GM23248 (cell line): ENCODE data around the gene HM13.

Experiments
- EZH2 ChIP-seq: fragments of 200-600 bp; sonication (generic); IDR thresholded peaks from 2 replicates; pipeline ENCODE4 v1.6.1; 2018; ENCODE audit warnings: antibody characterized with exemption, mild to moderate bottlenecking; ENCODE audit not compliant: insufficient read depth, poor library complexity, severe bottlenecking
- EZH2phosphoT487 ChIP-seq: fragments of 200-600 bp; sonication (generic); IDR thresholded peaks from 2 replicates; pipeline ENCODE4 v1.6.1; 2018; ENCODE audit warnings: antibody characterized with exemption, moderate library complexity, mild to moderate bottlenecking, low read depth; ENCODE audit not compliant: insufficient read depth

GRCh38 chr20:31489152-31489551 is 25.1 kb upstream of the HM13 start:
- TF ChIP-seq EZH2 (no peak), EZH2phosphoT487 (no peak)
